ENCODE measurements around the gene STRBP. TPM values are rescaled to one million over a fixed set of nuclear protein-coding genes. Genes with fewer than 3 reads are reported as not detected.

Gene STRBP
- total RNA-seq, 1 experiment from 2014 or later = 96.3 TPM

DNA sequence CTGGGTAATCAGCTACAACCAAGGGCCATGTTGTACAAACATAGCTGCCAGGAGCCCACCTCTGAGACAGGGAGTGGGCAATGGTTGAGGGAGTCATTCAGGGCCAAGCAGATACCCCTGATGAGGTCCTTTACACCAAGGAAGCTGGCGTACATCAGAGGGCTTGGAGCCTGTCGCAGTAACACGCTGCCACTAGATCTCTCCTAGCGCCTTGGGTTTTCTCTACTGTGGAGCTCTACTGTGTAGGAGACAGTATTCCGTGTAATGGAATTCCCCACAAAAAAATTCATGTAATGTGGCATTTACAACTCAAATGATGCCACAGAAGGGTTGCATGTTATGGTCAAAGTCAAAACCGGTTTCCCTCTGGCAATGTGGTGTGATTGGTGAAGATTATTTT is 46.2 kb upstream of the STRBP start (continued):
- TF ChIP-seq NR1H2 (CRISPR knock-in tag; IDR thresholded peaks at IDR 0.05) (no peak), NFYB (CRISPR knock-in tag; conservative IDR thresholded peaks at IDR 0.05; ENCODE audit: low read depth) (no peak), SMAD4 (CRISPR knock-in tag; IDR thresholded peaks at IDR 0.05) (no peak)

DNA sequence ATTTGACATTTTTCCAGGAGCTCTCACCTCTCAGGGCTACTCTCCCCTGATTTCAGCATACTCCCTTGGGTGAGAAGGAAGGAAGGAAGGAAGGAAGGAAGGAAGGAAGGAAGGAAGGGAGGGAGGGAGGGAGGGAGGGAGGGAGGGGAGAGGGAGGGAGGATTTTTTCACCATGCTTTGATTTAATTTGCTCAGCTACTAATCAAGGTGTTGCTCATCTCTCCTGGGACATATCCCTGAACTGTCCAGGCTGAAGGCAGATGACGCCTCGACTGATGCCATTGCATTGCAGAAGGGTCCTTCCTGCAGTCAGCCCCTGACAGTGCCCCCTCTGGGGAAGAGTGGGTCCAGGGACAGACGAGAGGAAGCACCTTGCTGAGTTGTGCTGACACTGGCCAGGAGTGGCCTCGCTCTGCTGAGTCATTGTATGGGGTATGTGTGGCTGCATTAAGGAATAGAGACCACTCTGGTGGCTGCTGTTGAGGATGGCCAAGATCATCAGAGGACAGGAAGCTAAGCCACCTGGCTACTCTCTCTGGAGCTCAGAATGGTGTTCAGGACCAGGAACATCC is 44.0 kb upstream of the STRBP start:
- no peaks in the 10 kb centered on the region; the same call in 1 of the 2 replicates for H3K27me3 Mint-ChIP-seq (ENCODE audit: low read depth)
- H3K4me3 Mint-ChIP-seq = no peak overlapping the region
- ATAC-seq = peak; percentile 72
- peaks cover 4% of the 10 kb centered on the region; the same call in 1 of the 2 replicates for H3K4me1 Mint-ChIP-seq
- POLR2A ChIA-PET = interaction anchor here (0.6 kb wide), 1 partner anchor 126 kb away, joined by 3 read pairs; no protein-coding TSS in a partner anchor
- no peak overlapping the region for H3K27ac Mint-ChIP-seq
- no peaks in the 10 kb centered on the region for H3K9me3 Mint-ChIP-seq
- no peak for DNase-seq (ENCODE audit: low spot score)
- CTCF ChIA-PET = interaction anchor here (1.6 to 3.1 kb wide), 2 partner anchors 38 to 82 kb away, joined by 4 to 13 read pairs; no protein-coding TSS in a partner anchor
- no peak for TF ChIP-seq CBFB (CRISPR knock-in tag; IDR thresholded peaks at IDR 0.05; ENCODE audit: low read depth)
- TF ChIP-seq NFE2L1 (CRISPR knock-in tag; IDR thresholded peaks at IDR 0.05) = peak; percentile 88
- TF ChIP-seq, protein P1, sequence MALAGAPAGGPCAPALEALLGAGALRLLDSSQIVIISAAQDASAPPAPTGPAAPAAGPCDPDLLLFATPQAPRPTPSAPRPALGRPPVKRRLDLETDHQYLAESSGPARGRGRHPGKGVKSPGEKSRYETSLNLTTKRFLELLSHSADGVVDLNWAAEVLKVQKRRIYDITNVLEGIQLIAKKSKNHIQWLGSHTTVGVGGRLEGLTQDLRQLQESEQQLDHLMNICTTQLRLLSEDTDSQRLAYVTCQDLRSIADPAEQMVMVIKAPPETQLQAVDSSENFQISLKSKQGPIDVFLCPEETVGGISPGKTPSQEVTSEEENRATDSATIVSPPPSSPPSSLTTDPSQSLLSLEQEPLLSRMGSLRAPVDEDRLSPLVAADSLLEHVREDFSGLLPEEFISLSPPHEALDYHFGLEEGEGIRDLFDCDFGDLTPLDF (CRISPR knock-in tag; IDR thresholded peaks at IDR 0.05) = no peak
- TF ChIP-seq, protein P2, sequence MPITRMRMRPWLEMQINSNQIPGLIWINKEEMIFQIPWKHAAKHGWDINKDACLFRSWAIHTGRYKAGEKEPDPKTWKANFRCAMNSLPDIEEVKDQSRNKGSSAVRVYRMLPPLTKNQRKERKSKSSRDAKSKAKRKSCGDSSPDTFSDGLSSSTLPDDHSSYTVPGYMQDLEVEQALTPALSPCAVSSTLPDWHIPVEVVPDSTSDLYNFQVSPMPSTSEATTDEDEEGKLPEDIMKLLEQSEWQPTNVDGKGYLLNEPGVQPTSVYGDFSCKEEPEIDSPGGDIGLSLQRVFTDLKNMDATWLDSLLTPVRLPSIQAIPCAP (CRISPR knock-in tag; IDR thresholded peaks at IDR 0.05) = no peak
- TF ChIP-seq, protein P3, sequence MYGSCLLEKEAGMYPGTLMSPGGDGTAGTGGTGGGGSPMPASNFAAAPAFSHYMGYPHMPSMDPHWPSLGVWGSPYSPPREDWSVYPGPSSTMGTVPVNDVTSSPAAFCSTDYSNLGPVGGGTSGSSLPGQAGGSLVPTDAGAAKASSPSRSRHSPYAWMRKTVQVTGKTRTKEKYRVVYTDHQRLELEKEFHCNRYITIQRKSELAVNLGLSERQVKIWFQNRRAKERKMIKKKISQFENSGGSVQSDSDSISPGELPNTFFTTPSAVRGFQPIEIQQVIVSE (CRISPR knock-in tag; IDR thresholded peaks at IDR 0.05; ENCODE audit: borderline replicate concordance) = no peak
- TF ChIP-seq JAZF1 (CRISPR knock-in tag; IDR thresholded peaks at IDR 0.05) = no peak
- TF ChIP-seq, protein P4, sequence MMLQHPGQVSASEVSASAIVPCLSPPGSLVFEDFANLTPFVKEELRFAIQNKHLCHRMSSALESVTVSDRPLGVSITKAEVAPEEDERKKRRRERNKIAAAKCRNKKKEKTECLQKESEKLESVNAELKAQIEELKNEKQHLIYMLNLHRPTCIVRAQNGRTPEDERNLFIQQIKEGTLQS (CRISPR knock-in tag; conservative IDR thresholded peaks at IDR 0.05) = no peak
- H3K36me3 Mint-ChIP-seq = no peaks in the 10 kb centered on the region

DNA sequence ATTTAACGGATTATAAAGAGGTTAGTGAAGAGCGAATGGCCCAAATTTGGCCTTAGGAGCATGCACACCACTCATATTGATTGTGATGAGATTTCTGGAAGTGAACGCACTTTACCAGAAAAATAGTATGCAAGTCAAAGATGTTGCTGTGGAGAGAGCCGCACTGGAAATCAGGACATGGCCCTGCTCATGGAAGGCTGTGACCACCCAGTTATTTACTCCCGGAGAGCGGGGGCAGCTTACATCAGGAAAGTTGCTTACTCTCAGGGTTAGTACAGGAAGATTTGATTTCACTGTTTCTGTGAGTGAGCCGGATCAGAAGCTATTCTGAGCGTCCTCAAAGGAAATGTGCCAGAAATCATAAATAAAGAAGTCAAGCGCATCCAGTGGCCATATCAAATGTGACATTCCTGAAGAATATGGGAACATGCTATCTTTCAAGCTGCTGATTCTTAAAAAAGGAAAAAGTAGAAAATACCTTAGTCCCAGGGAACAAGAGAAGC is 42.9 kb upstream of the STRBP start:
- TF ChIP-seq ZNF317 (CRISPR knock-in tag; IDR thresholded peaks at IDR 0.05; ENCODE audit: borderline replicate concordance, low read depth) (no peak), ZNF416 (CRISPR knock-in tag; IDR thresholded peaks at IDR 0.05) (no peak), ZBTB21 (CRISPR knock-in tag; IDR thresholded peaks at IDR 0.05; ENCODE audit: borderline replicate concordance) (no peak), TP53 (CRISPR knock-in tag; IDR thresholded peaks at IDR 0.05) (no peak), TEAD4 (CRISPR knock-in tag; IDR thresholded peaks at IDR 0.05) (no peak), GTF2I (CRISPR knock-in tag; conservative IDR thresholded peaks at IDR 0.05) (no peak), ETV6 (CRISPR knock-in tag; IDR thresholded peaks at IDR 0.05) (no peak)
- TF ChIP-seq, protein P5, sequence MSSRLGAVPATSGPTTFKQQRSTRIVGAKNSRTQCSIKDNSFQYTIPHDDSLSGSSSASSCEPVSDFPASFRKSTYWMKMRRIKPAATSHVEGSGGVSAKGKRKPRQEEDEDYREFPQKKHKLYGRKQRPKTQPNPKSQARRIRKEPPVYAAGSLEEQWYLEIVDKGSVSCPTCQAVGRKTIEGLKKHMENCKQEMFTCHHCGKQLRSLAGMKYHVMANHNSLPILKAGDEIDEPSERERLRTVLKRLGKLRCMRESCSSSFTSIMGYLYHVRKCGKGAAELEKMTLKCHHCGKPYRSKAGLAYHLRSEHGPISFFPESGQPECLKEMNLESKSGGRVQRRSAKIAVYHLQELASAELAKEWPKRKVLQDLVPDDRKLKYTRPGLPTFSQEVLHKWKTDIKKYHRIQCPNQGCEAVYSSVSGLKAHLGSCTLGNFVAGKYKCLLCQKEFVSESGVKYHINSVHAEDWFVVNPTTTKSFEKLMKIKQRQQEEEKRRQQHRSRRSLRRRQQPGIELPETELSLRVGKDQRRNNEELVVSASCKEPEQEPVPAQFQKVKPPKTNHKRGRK (CRISPR knock-in tag; IDR thresholded peaks at IDR 0.05; ENCODE audit: borderline replicate concordance) = no peak
- TF ChIP-seq, protein P6, sequence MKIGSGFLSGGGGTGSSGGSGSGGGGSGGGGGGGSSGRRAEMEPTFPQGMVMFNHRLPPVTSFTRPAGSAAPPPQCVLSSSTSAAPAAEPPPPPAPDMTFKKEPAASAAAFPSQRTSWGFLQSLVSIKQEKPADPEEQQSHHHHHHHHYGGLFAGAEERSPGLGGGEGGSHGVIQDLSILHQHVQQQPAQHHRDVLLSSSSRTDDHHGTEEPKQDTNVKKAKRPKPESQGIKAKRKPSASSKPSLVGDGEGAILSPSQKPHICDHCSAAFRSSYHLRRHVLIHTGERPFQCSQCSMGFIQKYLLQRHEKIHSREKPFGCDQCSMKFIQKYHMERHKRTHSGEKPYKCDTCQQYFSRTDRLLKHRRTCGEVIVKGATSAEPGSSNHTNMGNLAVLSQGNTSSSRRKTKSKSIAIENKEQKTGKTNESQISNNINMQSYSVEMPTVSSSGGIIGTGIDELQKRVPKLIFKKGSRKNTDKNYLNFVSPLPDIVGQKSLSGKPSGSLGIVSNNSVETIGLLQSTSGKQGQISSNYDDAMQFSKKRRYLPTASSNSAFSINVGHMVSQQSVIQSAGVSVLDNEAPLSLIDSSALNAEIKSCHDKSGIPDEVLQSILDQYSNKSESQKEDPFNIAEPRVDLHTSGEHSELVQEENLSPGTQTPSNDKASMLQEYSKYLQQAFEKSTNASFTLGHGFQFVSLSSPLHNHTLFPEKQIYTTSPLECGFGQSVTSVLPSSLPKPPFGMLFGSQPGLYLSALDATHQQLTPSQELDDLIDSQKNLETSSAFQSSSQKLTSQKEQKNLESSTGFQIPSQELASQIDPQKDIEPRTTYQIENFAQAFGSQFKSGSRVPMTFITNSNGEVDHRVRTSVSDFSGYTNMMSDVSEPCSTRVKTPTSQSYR (CRISPR knock-in tag; IDR thresholded peaks at IDR 0.05) = no peak
- DNase-seq (ENCODE audit: low spot score) (no peak), ATAC-seq (no peak)
- POLR2A ChIA-PET = no interaction called here
- H3K27ac Mint-ChIP-seq = no peak overlapping the region
- no peaks in the 10 kb centered on the region for H3K9me3 Mint-ChIP-seq
- H3K4me1 Mint-ChIP-seq = peaks cover 4% of the 10 kb centered on the region; the same call in 1 of the 2 replicates
- H3K27me3 Mint-ChIP-seq (ENCODE audit: low read depth) = no peaks in the 10 kb centered on the region; the same call in 1 of the 2 replicates
- no peaks in the 10 kb centered on the region for H3K36me3 Mint-ChIP-seq
- no peak overlapping the region for H3K4me3 Mint-ChIP-seq
- CTCF ChIA-PET = no interaction called here
